ENCODE measurements around the gene SERTAD3. TPM values are rescaled to one million over a fixed set of nuclear protein-coding genes. Genes with fewer than 3 reads are reported as not detected.
"Not testable (repeated sequence)": the region's sequence is repeated elsewhere in the genome, so short reads cannot be mapped to it uniquely, and the experiment has no call there.

SERTAD3 gene
- total RNA-seq, 1 donor from 2014 or later = 13.1 TPM

DNA sequence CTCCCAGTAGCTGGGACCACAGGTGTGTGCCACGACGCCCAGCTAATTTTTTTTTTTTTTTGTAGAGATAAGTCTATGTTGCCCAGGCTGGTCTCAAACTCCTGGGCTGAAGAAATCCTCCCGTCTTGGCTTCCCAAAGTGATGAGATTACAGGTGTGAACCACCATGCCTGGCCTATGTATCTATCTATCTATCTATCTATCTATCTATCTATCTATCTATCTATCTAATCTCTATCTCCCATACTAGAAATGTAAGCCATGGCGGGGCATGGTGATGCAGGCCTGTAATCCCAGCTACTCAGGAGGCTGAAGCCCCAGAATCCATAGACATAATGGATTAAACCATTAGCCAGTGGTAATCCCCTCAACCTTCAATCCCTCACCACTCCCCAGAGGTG is 6.5 kb upstream of the SERTAD3 start:
- intact Hi-C loops (cut with micrococcal nuclease) = no loop called here
- H3K36me3 Mint-ChIP-seq (ENCODE audit: low read depth) = no peaks in the 10 kb centered on the region
- H3K27me3 Mint-ChIP-seq (ENCODE audit: low read depth) = no peaks in the 10 kb centered on the region
- no peak overlapping the region for H3K27ac Mint-ChIP-seq
- no peaks in the 10 kb centered on the region for H3K9me3 Mint-ChIP-seq
- no peak overlapping the region for H3K4me3 Mint-ChIP-seq (ENCODE audit: low read depth)
- no peak for DNase-seq (ENCODE audit: low spot score)
- H3K4me1 Mint-ChIP-seq (ENCODE audit: low read depth) = peaks cover under 1% of the 10 kb centered on the region

DNA sequence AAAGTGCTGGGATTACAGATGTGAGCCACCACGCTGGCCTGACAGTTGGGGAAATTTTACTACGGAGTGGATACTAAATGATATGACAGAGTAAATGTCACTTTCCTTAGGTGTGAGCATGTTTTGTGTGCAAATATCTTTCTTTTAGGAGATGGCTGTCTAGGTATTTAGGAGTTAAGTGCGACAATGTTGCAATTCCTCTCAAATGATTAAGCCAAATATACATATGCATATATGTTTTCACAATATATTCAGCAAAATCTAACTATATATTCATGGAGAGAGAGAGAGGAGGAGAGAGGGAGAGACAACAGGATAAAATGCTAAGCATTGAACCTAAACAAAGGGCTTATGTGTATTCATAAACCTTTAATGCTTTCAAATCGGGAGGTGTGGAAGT is 5.4 kb upstream of the SERTAD3 start:
- peaks cover 7% of the 10 kb centered on the region for H3K4me1 Mint-ChIP-seq (ENCODE audit: low read depth)
- intact Hi-C loops (cut with micrococcal nuclease) = loop anchor here (10.0 kb wide), 1 partner anchor 305 kb away; the partner anchor contains the start of genes ACTMAP and SNRPA
- no peak overlapping the region for H3K4me3 Mint-ChIP-seq (ENCODE audit: low read depth)
- H3K36me3 Mint-ChIP-seq (ENCODE audit: low read depth) = no peaks in the 10 kb centered on the region
- no peak for DNase-seq (ENCODE audit: low spot score)
- H3K27me3 Mint-ChIP-seq (ENCODE audit: low read depth) = no peaks in the 10 kb centered on the region
- no peaks in the 10 kb centered on the region for H3K9me3 Mint-ChIP-seq
- no peak overlapping the region for H3K27ac Mint-ChIP-seq

DNA sequence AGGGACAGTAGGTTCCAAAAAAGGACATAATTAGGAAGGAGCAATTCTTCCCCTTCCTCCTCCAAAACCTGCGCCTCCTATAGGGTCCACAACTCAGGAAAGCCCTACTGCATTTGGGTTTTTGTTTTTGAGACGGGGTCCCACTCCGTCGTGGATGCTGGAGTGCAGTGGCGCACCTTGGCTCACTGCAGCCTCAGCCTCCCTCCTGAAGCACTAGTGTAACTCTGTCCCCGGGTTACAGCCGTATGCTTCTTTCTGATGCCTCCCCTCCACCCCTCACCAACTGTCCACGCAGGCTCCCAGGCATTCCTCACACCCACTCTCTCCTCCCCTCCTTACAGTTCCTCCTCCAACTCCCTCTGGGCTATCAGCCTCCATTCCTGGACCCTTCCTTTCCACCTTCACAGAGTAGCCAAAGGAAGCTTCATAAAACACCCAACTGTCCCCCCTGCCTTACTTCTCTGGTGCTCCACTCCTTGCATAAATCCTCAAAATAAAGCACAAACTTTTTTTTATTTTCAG is 2.2 kb upstream of the SERTAD3 start:
- Mint-ChIP-seq H3K9me3 (no peaks in the 10 kb centered on the region), H3K36me3 (ENCODE audit: low read depth) (no peaks in the 10 kb centered on the region), H3K4me3 (ENCODE audit: low read depth) (peak overlapping the region; percentile 20), H3K27me3 (ENCODE audit: low read depth) (no peaks in the 10 kb centered on the region), H3K4me1 (ENCODE audit: low read depth) (peaks cover 14% of the 10 kb centered on the region), H3K27ac (no peak overlapping the region)
- no peak for DNase-seq (ENCODE audit: low spot score)
- intact Hi-C loops (cut with micrococcal nuclease) = loop anchor here (10.0 kb wide), 1 partner anchor 308 kb away; the partner anchor contains the start of genes ACTMAP and SNRPA

DNA sequence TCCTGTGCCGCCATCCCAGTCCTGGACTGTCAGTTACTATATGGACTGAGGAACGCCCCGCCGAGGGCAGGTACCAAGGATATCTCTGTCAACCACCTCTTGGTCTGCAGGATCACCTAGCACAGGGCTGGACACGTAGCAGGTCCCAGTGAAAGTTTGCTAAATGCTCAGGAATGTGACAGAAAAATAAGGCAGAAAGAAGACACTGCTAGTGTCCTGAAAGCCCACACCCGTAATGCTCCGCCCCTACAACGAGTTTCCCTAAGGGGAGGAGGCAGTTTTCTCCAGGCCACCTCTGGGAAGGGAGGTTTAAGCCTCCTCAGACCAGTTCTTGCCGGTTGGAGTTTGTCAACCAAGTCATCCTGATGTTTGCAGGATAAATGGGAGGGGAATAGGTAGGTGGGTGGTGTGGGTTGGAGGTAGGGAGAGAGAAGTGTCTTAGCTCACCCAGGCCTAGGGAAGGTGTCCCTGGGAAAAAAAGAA is 1.7 kb upstream of the SERTAD3 start:
- intact Hi-C loops (cut with micrococcal nuclease) = loop anchor here (2.0 to 10.0 kb wide), 2 partner anchors 169 to 309 kb away; partner anchors contain the start of genes ACTMAP and SNRPA
- DNase-seq (ENCODE audit: low spot score) = no peak
- H3K27ac Mint-ChIP-seq = no peak overlapping the region
- peak overlapping the region; percentile 99 for H3K4me3 Mint-ChIP-seq (ENCODE audit: low read depth)
- H3K27me3 Mint-ChIP-seq (ENCODE audit: low read depth) = no peaks in the 10 kb centered on the region
- peaks cover 5% of the 10 kb centered on the region for H3K36me3 Mint-ChIP-seq (ENCODE audit: low read depth)
- peaks cover 14% of the 10 kb centered on the region for H3K4me1 Mint-ChIP-seq (ENCODE audit: low read depth)
- H3K9me3 Mint-ChIP-seq = no peaks in the 10 kb centered on the region

DNA sequence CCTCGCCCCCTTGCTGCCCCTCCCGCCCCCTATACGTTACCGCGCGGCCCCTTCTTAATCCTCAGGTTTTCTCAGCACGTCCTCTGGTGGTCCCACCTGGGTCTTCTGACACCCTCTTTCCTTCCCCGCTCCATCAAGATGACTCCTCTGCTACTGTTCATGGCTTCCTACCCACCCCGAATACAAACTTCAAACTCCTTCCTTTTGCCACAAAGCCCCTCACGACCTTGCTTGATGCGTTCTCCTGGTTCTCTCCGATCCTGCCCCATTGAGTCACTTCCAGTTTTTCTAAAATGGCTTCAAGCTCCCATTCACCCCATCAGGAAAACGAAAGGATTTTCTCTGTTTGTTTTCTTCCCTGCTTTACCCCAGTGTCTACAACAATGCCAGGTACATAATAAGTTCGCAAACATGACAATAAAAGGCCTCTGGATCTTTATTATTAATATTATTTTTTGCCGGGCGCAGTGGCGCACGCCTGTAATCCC is 734 bp upstream of the SERTAD3 start:
- intact Hi-C loops (cut with micrococcal nuclease) = loop anchor here (2.0 to 10.0 kb wide), 2 partner anchors 170 to 310 kb away; partner anchors contain the start of genes ACTMAP and SNRPA
- Mint-ChIP-seq H3K27ac (peak overlapping the region; percentile 86), H3K4me3 (ENCODE audit: low read depth) (peak overlapping the region; percentile 99), H3K27me3 (ENCODE audit: low read depth) (no peaks in the 10 kb centered on the region), H3K9me3 (no peaks in the 10 kb centered on the region), H3K36me3 (ENCODE audit: low read depth) (peaks cover 5% of the 10 kb centered on the region), H3K4me1 (ENCODE audit: low read depth) (peaks cover 14% of the 10 kb centered on the region)
- no peak for DNase-seq (ENCODE audit: low spot score)

DNA sequence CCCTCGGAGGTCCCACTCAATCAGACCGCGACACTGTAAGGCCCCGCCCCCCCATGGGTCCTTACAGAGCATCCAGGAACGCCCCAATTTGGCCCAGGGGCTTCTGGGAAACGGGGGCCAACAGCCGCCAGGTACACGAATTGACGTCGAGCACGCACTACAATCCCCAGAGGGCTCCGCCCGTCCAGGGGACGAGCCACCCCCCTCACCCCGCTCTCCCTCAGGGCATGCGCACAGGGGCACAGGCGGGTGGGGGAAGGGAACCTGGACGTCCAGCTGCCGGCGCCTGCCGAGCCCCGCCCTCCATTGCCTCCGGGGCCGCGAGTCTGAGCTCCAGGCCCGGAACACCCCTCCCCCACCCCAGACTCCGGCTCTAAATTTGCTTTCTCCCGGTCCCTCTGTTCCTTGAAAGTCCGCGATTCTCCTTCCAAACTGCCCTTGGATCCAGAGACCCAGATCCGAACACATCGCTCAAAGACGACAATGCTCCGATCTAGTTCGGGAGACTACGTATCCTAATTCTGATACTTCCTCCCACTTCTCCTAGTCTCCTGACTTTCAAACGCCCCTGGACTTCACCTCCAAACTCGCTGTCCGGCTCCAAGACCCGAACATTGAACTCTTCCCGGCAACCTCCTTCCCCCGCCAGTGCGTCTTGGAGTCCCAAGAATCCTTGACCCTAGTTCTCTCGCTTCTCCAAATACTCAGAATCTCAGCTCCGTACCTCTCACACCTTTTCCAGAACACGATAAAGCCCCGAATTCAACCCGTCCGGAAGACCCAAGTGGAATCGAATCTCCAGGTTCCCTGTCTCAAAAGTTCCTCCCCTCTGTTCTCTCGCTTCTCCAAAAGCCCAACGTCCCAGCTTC is 770 bp downstream of the SERTAD3 start:
- DNase-seq (ENCODE audit: low spot score) = peak; percentile 99
- no peaks in the 10 kb centered on the region for H3K9me3 Mint-ChIP-seq
- peak overlapping the region; percentile 97 for H3K27ac Mint-ChIP-seq
- intact Hi-C loops (cut with micrococcal nuclease) = loop anchor here (1.0 to 10.0 kb wide), 6 partner anchors 9 to 311 kb away; partner anchors contain the start of genes ACTMAP, AKT2, BLVRB and SERTAD1
- H3K4me3 Mint-ChIP-seq (ENCODE audit: low read depth) = peak overlapping the region; percentile 99
- no peaks in the 10 kb centered on the region for H3K27me3 Mint-ChIP-seq (ENCODE audit: low read depth)
- peaks cover 5% of the 10 kb centered on the region for H3K36me3 Mint-ChIP-seq (ENCODE audit: low read depth)
- H3K4me1 Mint-ChIP-seq (ENCODE audit: low read depth) = peaks cover 14% of the 10 kb centered on the region

DNA sequence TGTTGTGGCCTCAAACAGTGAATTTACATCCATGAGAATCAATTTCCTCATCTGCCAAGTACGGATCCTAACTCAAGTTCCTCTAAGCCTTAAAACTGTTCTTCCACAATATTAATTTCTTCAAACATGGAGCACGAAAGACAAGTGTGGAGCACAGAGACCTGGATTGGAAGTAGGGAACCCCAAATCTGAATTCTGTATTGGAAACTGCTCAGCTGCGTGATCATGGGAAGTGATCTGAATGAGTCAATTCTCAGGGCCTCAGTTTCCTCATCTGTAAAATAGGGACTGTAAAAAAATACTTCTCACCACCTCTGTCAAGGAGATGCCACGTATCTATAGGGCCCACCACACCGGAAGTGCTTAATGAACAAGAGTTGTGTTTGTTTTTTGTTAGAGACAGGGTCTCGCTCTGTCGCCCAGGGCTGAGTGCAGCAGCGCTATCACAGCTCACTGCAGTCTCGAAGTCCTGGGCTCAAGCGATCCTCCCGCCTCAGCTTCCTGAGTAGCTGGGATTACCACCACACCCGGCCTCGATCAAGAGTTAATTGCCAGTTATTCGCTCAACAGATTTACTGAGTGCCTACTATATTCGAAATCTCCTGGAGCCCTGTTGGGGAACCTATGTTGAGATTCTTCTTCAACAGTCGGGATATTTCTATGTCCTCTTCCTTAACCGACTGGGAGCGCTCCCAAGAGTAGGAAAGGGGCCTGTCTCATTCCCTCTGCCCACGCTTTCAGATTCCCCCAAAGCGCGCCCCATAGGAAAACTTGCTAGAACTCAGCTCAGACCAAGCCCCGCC is 1.6 kb downstream of the SERTAD3 start:
- no peak for DNase-seq (ENCODE audit: low spot score)
- H3K4me1 Mint-ChIP-seq (ENCODE audit: low read depth) = peaks cover 14% of the 10 kb centered on the region
- H3K36me3 Mint-ChIP-seq (ENCODE audit: low read depth) = peaks cover 5% of the 10 kb centered on the region
- peak overlapping the region; percentile 91 for H3K27ac Mint-ChIP-seq
- no peaks in the 10 kb centered on the region for H3K27me3 Mint-ChIP-seq (ENCODE audit: low read depth)
- H3K4me3 Mint-ChIP-seq (ENCODE audit: low read depth) = peak overlapping the region; percentile 99
- intact Hi-C loops (cut with micrococcal nuclease) = loop anchor here (1.0 to 10.0 kb wide), 6 partner anchors 8 to 312 kb away; partner anchors contain the start of genes ACTMAP, AKT2, BLVRB and SERTAD1
- H3K9me3 Mint-ChIP-seq = no peaks in the 10 kb centered on the region

DNA sequence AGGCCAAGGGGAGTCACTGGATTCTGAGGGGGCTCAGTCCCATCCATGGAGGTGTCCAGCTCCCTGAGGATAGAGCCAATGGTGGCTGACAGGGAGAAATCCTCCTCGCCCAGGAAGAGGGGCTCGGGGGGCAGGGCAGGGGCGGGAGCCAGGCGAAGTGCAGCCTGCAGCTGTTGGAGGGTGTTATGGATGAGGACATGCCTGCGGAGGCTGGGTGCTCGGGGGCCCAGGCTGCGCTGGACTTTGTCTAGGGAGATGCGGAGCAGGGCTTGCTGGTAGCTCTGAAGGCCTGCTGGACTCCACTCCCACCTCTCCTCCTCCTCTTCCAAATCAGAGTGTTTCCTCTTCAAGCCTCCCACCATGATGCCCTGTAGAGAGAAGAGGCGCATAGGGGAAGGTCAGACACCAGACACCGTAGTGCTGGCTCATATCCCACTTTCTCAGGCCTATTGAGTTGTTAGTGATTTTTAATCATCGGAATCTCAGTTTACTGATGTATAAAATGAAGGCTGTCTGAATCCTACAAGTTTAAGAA is 2.3 kb downstream of the SERTAD3 start:
- Mint-ChIP-seq H3K9me3 (no peaks in the 10 kb centered on the region), H3K4me3 (ENCODE audit: low read depth) (peak overlapping the region; percentile 99), H3K36me3 (ENCODE audit: low read depth) (peaks cover 5% of the 10 kb centered on the region), H3K27ac (peak overlapping the region; percentile 91), H3K27me3 (ENCODE audit: low read depth) (no peaks in the 10 kb centered on the region), H3K4me1 (ENCODE audit: low read depth) (peaks cover 14% of the 10 kb centered on the region)
- DNase-seq (ENCODE audit: low spot score) = no peak
- intact Hi-C loops (cut with micrococcal nuclease) = loop anchor here (10.0 kb wide), 1 partner anchor 313 kb away; the partner anchor contains the start of genes ACTMAP and SNRPA

DNA sequence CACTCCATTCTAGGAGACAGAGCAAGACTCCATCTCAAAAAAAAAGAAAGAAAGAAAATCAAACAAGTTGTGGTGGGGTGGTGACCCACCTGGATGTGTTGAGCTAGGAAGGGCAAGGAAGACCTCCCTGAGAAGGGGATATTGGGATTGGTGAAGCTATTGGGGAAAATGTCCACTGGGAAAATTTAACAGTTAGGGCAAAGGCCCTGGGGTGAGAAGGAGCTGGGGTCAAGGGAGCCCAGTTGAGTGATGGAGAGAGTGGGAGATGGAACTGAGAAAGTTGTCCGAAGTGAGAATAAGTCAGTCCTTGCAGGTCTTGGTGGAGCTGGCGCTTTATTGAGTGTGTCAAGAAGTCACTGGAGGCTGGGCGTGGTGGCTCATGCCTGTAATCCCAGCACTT is 5.9 kb downstream of the SERTAD3 start:
- Mint-ChIP-seq H3K27ac (no peak overlapping the region), H3K9me3 (no peaks in the 10 kb centered on the region)

DNA sequence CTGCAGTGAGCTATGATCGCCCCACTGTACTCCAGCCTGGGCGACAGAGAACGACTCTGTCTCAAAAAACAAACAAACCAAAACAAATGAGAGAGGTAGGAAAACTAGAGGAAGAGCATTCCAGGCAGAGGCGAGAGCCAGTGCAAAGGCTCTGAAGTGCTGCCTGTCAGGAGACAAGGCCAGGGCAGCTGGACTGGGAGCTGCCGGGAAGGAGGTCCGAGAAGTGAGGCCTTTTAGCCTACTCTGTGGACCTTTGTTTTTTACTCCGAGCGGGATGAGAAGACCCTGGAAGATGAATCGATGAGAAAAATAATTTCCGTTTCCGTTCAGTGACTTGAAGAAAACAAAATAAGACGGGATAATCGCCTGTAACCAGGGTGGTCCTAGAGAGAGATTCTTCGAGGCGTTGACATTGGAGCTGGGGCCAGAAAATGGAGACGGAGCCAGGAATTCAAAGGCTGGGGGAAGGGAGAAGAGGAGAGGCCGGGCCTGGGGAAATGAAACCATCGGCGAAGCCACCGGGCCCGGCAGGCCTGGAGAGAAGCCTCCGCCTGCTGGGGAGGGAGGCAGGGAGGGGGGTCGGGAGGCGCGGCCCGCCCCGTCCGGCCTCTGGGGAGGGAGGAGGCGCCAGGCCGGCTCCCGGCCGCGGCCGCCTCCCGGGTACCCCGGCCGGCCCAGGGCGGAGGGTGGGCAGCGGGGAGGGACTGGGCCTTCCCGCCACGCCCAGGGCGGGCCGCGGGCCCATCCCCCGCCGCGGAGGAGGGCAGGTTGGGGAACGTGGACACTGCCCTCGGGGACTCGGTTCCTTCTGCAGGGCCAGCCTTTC is 10.5 kb downstream of the SERTAD3 start:
- Mint-ChIP-seq H3K9me3 (no peaks in the 10 kb centered on the region), H3K27ac (peak overlapping the region; percentile 97), H3K36me3 (ENCODE audit: low read depth) (no peaks in the 10 kb centered on the region), H3K4me1 (ENCODE audit: low read depth) (peaks cover 7% of the 10 kb centered on the region), H3K27me3 (ENCODE audit: low read depth) (no peaks in the 10 kb centered on the region), H3K4me3 (ENCODE audit: low read depth) (peak overlapping the region; percentile 88)
- DNase-seq (ENCODE audit: low spot score) = peak; percentile 56
- intact Hi-C loops (cut with micrococcal nuclease) = loop anchor here (1.0 kb wide), 1 partner anchor 10 kb away; no protein-coding TSS in a partner anchor

More for the DNA sequence above, 5.9 kb downstream of the SERTAD3 start:
- peaks cover 11% of the 10 kb centered on the region for H3K4me1 Mint-ChIP-seq (ENCODE audit: low read depth)
- H3K27me3 Mint-ChIP-seq (ENCODE audit: low read depth) = no peaks in the 10 kb centered on the region
- intact Hi-C loops (cut with micrococcal nuclease) = no loop called here
- H3K36me3 Mint-ChIP-seq (ENCODE audit: low read depth) = peaks cover 5% of the 10 kb centered on the region
- H3K4me3 Mint-ChIP-seq (ENCODE audit: low read depth) = no peak overlapping the region
- DNase-seq (ENCODE audit: low spot score) = no peak

DNA sequence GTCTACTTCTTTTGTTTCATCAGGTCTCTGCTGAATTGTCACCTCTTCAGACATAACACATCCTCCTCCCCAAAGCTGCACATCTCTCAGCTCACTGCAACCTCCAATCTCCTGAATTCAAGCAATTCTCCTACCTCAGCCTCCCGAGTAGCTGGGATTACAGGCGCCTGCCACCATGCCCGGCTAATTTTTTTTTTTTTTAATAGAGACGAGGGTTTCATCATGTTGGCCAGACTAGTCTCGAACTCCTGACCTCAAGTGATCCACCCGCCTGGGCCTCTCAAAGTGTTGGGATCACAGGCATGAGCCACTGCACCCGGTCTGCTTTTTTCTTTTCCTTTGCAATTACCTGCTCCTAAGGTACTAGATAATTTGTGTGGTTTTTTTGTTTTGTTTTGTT is 11.4 kb downstream of the SERTAD3 start:
- H3K4me1 Mint-ChIP-seq (ENCODE audit: low read depth); H3K9me3 Mint-ChIP-seq; H3K27ac Mint-ChIP-seq; intact Hi-C loops (cut with micrococcal nuclease); H3K27me3 Mint-ChIP-seq (ENCODE audit: low read depth); DNase-seq (ENCODE audit: low spot score); H3K36me3 Mint-ChIP-seq (ENCODE audit: low read depth): not testable (repeated sequence)
- peak overlapping the region; percentile 88 for H3K4me3 Mint-ChIP-seq (ENCODE audit: low read depth)

Data from activated T-helper 2 cell treated with anti-CD3 and anti-CD28 coated beads, Interferon-gamma antibody, Interleukin-2, Interleukin-4, amounts not matched to agents 10 μg/mL and 5 μg/mL and 100 μg/mL, durations not matched to agents 14 hours and 24 hours and 36 hours (primary cell).